KMS-11 (cell line): Measurements from ENCODE around the gene EXOC4.

Experiments
- H2AFZ ChIP-seq: fragments of 200-600 bp; sonication (generic); 2 replicates; pipeline ENCODE4 v1.6.1; 2016; ENCODE audit warnings: antibody characterized with exemption, mixed run types, low read depth
- H3K27ac ChIP-seq: fragments of 200-600 bp; sonication (generic); 2 replicates; pipeline ENCODE4 v1.6.1; 2016; ENCODE audit warnings: mild to moderate bottlenecking, mixed run types
- H3K27me3 ChIP-seq: fragments of 200-600 bp; sonication (generic); 2 replicates; pipeline ENCODE4 v1.6.1; 2017; ENCODE audit warnings: mild to moderate bottlenecking, low read depth, mixed run types, moderate library complexity; ENCODE audit not compliant: insufficient read depth
- H3K36me3 ChIP-seq: fragments of 200-600 bp; sonication (generic); 2 replicates; pipeline ENCODE4 v1.6.1; 2017; ENCODE audit warnings: mild to moderate bottlenecking, mixed run types; ENCODE audit not compliant: insufficient read depth
- H3K4me1 ChIP-seq: fragments of 200-600 bp; sonication (generic); 2 replicates; pipeline ENCODE4 v1.6.1; 2016; ENCODE audit warnings: mild to moderate bottlenecking, low read depth, mixed run types; ENCODE audit not compliant: poor library complexity, severe bottlenecking
- H3K4me2 ChIP-seq: fragments of 200-600 bp; sonication (generic); 2 replicates; pipeline ENCODE4 v1.7.0; 2016; ENCODE audit warnings: mild to moderate bottlenecking, mixed run types
- H3K4me3 ChIP-seq: fragments of 200-600 bp; sonication (generic); IDR thresholded peaks from 2 replicates; pipeline ENCODE4 v1.6.1; 2017; ENCODE audit warnings: low read depth, low read length, mixed read lengths; ENCODE audit not compliant: insufficient read depth
- H3K79me2 ChIP-seq: fragments of 200-600 bp; sonication (generic); 2 replicates; pipeline ENCODE4 v1.6.1; 2016; ENCODE audit warnings: low read depth, mixed run types; ENCODE audit not compliant: insufficient read depth
- H3K9ac ChIP-seq: fragments of 200-600 bp; sonication (generic); 2 replicates; pipeline ENCODE4 v1.6.1; 2016; ENCODE audit warnings: mild to moderate bottlenecking, mixed run types
- H4K20me1 ChIP-seq: fragments of 200-600 bp; sonication (generic); 2 replicates; pipeline ENCODE4 v1.6.1; 2016; ENCODE audit warnings: mild to moderate bottlenecking, mixed run types; ENCODE audit not compliant: insufficient read depth
- TF ChIP-seq, protein P1 (sequence below): fragments of 200-600 bp; sonication (generic); conservative IDR thresholded peaks from 2 replicates; pipeline ENCODE4 v1.6.1; 2017; ENCODE audit warnings: low read depth, mild to moderate bottlenecking, antibody characterized with exemption, low read length, moderate library complexity, mixed read lengths

EXOC4 gene

DNA sequence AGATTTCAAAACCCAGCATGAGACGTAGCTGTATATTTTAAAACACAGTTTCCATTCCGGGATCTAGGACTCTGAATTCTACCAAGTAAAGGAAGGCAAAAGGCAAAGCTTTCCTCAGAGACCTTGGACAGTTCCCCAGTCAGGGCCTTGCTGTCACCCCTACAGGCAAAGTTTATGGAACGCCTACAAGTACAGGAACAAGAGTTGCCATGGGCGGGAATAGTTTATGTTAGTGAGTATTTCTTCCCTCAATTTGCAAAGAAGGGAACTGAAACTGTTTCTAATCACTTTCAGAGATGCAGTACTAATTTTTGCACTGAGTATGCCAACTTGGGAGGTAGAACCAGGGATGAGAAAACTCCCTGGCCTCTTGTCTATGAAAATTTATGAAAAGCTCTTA lies 806.1 kb downstream of the EXOC4 start:
- TF ChIP-seq, protein P1, sequence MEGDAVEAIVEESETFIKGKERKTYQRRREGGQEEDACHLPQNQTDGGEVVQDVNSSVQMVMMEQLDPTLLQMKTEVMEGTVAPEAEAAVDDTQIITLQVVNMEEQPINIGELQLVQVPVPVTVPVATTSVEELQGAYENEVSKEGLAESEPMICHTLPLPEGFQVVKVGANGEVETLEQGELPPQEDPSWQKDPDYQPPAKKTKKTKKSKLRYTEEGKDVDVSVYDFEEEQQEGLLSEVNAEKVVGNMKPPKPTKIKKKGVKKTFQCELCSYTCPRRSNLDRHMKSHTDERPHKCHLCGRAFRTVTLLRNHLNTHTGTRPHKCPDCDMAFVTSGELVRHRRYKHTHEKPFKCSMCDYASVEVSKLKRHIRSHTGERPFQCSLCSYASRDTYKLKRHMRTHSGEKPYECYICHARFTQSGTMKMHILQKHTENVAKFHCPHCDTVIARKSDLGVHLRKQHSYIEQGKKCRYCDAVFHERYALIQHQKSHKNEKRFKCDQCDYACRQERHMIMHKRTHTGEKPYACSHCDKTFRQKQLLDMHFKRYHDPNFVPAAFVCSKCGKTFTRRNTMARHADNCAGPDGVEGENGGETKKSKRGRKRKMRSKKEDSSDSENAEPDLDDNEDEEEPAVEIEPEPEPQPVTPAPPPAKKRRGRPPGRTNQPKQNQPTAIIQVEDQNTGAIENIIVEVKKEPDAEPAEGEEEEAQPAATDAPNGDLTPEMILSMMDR: no peak
- H3K4me1 ChIP-seq: no peaks in the 10 kb centered on the region

DNA sequence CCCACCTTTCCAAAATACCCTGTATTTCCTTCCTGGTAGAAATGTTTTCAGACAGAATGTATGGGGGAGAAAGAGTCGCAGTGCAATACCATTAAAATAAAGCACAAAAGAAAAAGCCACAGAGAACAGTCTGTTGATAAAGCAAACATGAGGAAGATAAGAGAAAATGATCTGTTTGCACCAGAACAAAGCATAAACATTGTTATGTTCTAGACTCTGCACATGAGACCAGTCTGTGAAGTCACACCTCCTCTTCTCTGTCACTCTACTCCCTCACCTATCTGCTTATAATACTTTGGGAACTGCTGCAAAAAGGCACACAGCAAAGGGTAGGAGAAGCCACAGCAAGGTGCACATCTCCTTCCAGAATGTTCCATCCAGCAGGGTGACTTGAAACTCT lies 807.0 kb downstream of the EXOC4 start:
- Histone ChIP-seq H4K20me1 (no peaks in the 10 kb centered on the region), H3K9ac (no peak overlapping the region), H3K4me3 (no peak overlapping the region), H2AFZ (no peak overlapping the region), H3K4me1 (no peaks in the 10 kb centered on the region), H3K27ac (no peak overlapping the region), H3K36me3 (no peaks in the 10 kb centered on the region), H3K27me3 (no peaks in the 10 kb centered on the region), H3K79me2 (no peaks in the 10 kb centered on the region), H3K4me2 (no peak overlapping the region)
- TF ChIP-seq, protein P1: no peak

More for the DNA sequence above, 806.1 kb downstream of the EXOC4 start:
- no peak overlapping the region for H3K9ac ChIP-seq
- H3K4me3 ChIP-seq: no peak overlapping the region
- H3K4me2 ChIP-seq: no peak overlapping the region
- H3K36me3 ChIP-seq: no peaks in the 10 kb centered on the region
- H4K20me1 ChIP-seq: no peaks in the 10 kb centered on the region
- H3K27me3 ChIP-seq: no peaks in the 10 kb centered on the region
- no peak overlapping the region for H3K27ac ChIP-seq
- H2AFZ ChIP-seq: no peak overlapping the region
- no peaks in the 10 kb centered on the region for H3K79me2 ChIP-seq

DNA sequence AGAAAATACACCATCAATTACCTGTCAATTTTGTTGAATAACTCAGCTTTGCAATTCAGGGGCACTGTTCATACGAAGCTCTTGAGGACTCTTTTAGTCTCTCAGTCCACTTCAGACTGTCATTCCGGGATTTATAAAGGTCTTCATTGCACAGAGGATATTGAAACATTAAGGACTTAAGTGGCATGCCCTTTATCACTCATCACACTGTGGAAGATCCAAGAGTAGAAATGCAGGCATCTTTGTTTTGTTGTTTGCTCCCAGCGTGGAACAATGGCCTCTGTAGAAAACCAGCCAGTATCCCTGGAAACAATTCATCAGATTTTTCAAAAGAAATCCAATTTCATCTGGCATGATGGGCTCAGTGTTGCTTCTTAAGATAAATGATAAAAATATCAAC lies 808.0 kb downstream of the EXOC4 start:
- Histone ChIP-seq H2AFZ (no peak overlapping the region), H3K4me3 (no peak overlapping the region), H3K36me3 (no peaks in the 10 kb centered on the region), H4K20me1 (no peaks in the 10 kb centered on the region), H3K79me2 (no peaks in the 10 kb centered on the region), H3K27me3 (no peaks in the 10 kb centered on the region), H3K4me2 (no peak overlapping the region), H3K4me1 (no peaks in the 10 kb centered on the region), H3K27ac (no peak overlapping the region), H3K9ac (no peak overlapping the region)
- TF ChIP-seq, protein P1: no peak

DNA sequence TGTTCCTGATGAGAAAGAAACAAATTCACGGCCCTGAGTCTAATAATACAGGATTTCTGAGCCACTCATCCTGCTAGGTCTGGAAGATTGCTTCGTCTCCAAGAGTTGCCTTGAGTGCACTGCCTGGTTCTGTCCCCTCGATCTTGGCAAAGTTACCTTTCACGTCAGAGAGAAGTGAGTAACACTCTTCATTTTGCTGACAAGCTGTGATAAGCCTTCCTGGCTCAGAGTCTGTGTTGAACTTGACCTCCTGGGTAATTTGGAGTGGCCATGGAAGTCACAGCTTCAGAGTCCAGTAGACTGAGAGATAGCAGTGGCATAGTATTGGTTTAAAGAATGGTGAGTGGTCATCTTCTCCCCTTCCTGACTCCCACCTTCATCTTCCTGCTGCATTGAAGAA lies 809.6 kb downstream of the EXOC4 start:
- Histone ChIP-seq H3K4me2 (no peak overlapping the region), H3K36me3 (no peaks in the 10 kb centered on the region), H3K9ac (no peak overlapping the region), H2AFZ (no peak overlapping the region), H4K20me1 (no peaks in the 10 kb centered on the region), H3K27ac (no peak overlapping the region), H3K27me3 (no peaks in the 10 kb centered on the region), H3K4me3 (no peak overlapping the region), H3K79me2 (no peaks in the 10 kb centered on the region), H3K4me1 (peaks cover 3% of the 10 kb centered on the region)
- TF ChIP-seq, protein P1: no peak
